Effector CD8-positive, alpha-beta T cell (primary cell): ENCODE measurements around the gene LZTR1.

Source experiments
- DNase-seq: peaks from one replicate; lab custom pipeline; 2025; lab: John Stamatoyannopoulos, UW

LZTR1 gene

DNA sequence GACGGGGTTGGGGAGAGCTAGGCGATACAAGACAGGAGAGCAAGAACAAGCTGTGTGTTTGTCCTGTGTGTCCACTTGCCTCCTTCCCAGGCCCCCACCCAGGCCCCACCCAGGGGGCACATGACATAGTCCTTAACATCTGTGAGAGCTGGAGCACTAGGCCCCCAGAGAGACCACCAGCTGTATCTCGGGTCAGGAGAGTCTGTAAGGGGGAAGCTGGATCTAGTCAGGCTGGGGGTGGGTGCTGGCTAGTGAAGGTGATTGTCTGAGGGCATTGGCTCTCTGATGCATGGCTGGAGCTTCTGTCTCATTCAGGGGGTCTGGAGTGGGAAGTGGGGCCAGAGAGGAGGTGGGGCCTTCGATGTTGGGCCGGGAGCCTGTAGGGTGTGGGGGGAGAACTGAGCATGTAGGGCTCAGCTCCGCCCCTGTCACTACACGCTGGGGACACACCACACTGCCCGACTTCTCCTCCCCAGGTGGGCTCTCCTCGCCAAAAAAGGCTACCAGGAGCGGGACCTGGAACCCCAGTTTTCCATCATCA lies 33.4 kb downstream of the LZTR1 start:
- DNase-seq, result no peak

DNA sequence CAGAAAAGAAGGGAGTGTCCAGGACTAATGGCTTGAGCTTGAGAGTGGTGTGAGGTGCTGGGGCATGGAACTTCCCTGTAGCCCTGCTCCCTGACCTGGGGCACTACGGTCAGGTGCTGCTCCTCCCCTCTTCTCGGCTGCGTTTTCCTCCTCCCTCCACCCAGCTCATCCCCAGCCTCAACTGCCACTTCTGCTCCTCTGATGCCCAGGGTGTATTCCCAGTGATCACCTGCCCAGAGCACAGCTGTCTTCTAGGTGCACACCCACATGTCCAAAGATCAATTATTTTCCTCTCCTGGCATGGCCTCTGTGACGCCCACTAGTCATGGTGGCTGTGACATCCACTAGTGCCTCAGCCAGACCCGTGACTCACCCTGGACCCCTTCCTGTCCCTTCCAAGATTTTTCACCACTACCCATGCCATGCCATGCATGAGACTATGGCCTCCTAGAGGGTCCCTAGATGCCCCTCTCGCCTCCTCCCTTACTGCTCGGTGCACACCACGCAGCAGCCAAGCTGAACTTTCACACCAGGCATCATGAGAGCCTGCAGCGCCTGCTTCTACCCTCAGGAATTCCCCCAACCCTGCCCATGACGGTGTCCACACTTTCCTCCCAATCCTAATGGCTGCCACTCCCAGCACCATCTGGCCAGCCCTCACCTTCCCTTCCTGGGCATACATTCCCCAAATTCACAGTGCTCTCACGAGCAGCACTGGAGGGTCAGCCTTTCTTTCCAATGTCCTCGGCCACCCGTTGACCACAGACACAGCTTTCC lies 34.7 kb downstream of the LZTR1 start:
- no peak for DNase-seq

DNA sequence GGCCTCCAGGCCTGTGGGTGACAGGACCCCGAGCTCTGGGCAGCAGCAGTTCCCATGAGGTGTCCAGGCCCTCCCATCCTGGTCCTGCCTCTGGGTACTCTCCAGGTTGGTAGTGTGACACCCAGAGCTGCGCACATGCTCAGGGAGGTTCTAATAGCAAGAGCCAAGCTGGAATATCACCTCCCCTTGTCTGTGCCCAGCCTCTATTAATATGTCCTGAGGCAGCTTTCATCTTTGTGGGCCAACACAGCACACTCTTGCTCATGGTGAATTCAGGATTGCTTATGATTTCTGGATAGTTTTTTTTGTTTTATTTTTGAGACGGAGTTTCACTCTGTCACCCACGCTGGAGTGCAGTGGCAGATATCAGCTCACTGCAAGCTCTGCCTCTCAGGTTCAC lies 36.2 kb downstream of the LZTR1 start:
- DNase-seq, result no peak

DNA sequence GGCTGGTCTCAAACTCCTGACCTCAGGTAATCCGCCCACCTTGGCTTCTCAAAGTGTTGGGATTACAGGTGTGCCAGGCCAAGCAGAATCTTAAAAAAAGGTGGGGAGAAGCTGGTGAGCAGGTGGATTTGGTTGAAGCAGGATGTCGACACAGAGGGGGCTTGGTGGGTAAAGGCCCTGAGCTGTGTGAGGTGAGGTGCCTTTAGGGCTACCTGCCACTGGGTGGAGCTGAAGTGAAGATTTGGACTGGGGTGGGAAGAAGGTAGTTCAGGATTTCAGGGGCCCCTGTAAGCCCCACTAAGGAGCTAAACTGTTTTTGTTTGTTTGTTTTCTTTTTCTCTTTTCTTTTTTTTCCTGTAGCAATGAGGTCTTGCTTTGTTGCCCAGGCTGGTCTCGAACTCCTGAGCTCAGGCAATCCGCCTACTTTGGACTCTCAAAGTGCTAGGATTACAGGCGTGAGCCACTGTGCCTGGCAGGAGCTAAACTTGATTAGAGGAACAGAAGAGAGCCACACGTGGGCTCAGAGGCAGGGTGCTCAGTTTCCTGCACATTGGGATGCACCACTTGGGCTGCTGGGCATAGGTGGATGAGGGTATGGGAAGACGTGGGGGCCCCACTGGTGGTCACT lies 38.8 kb downstream of the LZTR1 start:
- DNase-seq, result no peak

DNA sequence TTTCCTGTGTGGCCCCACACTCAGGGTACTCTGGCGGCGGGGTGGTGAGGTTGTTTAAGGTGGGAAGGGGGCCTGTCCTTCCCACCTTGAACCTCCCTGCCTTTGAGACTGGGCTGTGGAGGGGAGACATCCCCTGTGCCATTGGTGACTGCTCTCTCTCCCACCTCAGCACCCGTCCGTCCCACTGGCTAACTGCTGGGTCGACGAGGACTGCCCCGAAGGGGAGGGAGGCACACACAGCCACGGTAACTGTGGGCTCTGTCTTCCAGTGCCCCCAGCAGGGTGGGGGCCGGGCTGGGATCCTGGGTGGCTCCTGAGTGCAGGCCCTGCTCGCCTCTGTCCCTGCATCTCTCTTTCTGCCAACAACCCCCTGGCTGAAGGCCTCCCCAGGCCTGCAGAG lies 40.4 kb downstream of the LZTR1 start:
- DNase-seq, result no peak

DNA sequence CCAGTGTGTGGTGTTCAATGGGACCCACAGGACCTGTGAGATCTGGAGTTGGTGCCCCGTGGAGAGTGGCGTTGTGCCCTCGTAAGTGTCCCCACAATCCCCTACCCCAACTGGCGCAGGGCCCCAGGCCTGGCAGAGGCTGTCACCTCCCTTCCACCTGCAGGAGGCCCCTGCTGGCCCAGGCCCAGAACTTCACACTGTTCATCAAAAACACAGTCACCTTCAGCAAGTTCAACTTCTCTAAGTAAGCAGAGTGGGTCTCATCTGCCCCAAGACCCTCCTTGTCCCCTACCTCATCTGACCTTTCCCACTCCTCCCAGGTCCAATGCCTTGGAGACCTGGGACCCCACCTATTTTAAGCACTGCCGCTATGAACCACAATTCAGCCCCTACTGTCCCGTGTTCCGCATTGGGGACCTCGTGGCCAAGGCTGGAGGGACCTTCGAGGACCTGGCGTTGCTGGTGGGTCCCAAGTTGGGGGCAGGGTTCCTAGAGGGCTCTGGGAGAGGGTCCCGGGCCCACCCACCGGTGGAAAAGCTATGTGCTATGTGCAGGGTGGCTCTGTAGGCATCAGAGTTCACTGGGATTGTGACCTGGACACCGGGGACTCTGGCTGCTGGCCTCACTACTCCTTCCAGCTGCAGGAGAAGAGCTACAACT lies 41.0 kb downstream of the LZTR1 start:
- no peak for DNase-seq

DNA sequence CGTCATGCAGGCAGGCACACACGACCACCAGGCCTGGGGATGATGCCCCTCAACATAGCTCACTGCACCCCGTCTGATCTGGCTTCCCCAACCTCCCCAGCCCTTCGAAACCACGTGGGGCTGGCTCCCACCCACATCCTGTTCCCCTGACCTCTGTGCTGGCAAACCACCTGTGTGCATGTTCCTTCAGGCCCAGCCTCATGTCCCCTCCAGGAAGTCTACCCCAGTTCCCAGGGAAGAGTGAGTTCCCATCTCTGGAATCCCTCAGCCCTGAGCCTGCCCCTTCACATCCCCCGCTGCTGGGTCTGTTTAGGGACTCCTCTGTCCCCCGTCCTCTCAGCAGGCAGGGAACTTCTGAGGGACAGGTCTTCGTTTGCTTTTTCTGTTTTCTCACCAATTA lies 43.2 kb downstream of the LZTR1 start:
- no peak for DNase-seq

DNA sequence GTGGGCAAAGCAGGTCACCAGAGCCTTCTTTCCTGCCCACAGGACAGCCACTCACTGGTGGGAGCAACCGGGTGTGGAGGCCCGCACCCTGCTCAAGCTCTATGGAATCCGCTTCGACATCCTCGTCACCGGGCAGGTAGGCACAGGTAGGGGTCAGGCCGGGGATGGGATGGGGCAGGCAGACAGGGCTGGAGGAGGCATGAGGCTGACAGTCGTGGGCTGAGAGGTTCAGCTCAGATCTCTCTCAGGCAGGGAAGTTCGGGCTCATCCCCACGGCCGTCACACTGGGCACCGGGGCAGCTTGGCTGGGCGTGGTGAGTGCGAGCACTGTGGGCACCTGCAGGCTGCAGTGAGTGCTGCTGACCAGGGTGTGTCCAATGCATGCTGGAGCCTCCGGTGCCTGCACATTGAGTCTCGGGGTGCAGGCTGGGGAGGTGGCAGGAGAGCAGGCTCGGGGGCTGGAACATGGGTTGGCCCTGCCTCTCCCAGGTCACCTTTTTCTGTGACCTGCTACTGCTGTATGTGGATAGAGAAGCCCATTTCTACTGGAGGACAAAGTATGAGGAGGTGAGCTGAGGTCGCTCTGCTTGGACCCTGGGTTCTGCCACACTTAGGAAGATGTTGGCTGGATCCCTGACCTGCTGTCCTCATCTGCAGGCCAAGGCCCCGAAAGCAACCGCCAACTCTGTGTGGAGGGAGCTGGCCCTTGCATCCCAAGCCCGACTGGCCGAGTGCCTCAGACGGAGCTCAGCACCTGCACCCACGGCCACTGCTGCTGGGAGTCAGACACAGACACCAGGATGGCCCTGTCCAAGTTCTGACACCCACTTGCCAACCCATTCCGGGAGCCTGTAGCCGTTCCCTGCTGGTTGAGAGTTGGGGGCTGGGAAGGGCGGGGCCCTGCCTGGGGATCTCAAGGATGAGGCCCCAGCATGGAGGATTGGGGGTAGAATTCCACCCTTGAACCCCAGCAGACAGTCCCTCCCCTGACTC lies 44.0 kb downstream of the LZTR1 start:
- DNase-seq, result no peak

DNA sequence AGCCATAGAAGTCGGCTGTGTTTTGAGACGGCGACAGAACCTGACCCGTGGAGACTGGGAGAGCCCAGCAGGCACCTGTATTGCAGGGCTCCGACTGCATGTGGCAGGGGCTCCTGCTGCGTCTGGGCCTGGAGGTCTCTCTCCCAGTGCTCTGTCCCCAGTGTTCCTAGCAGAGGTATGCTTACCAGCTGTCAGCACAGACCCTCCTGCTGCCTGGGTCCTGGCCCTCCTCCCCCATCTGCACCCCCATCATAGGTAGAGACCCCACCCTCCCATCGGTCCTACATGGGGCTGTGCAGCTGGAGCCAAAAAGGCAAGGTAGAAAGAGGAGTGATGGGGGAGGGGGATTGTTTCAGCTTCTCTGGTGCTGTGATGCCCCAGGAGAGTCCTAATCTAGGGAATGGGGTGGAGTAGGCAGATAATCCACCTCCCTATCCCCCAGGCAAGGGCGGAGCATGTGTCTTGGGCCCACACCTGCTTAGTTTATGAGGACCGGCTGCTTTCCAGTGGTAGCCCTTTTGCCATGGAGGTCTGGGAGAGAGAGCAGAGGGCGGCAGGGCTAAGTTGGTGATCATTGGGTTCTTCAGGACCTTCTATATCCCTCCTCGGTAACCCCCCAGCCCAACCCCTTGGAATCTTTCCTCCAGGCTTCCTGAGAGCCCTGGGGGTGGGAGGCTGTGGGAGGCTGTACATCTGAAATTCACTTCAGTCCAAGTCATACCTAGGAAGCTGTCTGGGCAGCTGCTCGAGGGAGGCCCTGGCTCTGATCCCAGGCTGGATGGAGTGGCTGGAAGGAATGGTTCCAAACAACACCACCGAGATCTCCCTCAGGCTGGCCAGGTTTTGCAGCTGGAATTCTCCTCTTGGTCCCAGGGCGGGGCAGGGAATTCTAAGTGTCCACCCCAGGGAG lies 44.9 kb downstream of the LZTR1 start:
- DNase-seq, result no peak

DNA sequence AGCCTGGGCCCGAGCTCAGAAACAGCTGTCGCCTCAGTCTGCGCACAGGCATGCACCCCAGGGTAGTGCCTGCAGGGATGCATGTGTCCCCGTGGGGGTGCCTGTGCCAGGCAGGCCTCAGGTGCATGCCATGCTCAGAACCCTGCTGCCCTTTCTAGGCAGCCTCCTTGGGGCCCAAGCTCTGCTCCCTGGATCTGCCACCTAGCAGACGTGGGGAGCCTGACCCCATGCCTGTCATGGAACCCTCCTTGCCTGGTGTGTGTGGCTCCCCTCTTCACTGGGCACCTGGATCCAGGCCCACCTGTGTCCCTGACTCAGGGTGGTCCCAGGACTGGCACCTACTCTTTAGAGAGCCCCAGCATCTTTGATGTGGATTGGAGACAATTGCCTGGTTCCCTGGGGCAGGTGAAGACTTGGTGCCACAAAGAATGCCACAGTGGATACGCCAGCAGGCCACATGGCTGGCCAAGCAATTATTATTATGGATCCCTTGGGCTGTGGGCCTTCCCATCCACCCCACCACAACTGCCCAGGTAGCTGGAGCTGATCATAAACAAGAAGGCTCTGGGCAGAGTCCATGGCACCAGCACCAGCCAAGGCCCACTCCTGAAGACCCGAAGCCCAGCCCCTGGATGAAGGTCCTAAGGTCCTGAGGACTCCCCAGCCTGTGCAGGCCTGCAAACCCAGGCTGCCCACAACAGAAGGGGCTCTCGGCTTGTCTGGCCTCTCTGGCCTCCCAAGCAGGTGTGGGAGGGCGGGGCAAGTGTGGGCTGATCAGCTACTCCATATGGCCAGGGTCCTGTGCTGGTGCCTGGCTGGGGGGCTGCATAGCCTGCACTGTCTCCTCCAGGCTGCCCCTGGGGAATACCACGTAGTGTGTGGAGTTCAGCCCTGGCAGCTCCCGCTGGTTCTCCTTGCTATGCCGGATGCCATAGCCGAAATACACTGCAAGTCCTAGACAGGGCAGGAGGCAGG lies 46.5 kb downstream of the LZTR1 start:
- no peak for DNase-seq

DNA sequence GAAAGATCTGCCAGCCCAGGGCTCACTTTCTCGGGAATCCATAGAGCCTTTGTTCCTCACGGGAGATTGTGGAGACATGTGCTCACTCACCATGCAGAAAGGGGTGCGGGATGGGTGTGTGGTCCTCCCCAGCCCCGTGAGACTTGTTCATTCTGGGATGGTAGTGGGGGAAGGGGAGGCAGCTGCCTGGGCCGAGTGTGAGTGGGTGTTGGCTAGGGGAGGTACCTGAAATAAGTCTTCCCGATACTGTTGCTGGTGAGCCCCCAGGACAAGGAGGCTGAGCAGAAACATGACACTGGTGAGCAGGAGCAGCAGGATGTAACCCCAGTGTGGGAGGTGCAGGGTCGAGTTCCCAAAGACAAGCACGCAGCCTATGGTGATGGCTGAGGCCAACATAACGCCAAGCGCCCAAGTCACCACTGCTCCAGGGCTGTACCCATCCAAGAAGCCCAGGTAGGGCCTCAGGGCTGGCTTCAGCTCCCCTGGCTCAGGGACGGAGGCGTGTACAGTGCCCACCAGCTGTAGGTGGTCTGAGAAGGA lies 47.5 kb downstream of the LZTR1 start:
- no peak for DNase-seq

DNA sequence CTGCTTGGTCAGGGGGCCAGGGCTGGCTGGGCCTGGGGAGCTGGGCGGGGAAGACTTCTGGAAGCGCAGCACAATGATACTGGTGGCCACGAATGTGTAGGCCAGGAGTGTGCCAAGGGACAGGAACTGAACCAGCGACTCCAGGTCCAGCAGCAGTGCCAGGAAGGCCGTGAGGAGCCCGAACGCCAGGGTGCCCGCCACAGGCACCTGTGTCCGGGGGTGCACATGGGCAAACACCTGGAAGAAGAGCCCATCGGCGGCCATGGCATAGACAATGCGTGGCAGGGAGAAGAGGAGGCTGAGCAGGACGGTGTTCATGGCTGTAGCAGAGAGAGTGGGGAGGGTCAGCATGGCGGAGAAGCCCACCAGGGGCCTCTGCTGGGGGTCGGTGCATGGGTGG lies 47.9 kb downstream of the LZTR1 start:
- DNase-seq, result no peak

DNA sequence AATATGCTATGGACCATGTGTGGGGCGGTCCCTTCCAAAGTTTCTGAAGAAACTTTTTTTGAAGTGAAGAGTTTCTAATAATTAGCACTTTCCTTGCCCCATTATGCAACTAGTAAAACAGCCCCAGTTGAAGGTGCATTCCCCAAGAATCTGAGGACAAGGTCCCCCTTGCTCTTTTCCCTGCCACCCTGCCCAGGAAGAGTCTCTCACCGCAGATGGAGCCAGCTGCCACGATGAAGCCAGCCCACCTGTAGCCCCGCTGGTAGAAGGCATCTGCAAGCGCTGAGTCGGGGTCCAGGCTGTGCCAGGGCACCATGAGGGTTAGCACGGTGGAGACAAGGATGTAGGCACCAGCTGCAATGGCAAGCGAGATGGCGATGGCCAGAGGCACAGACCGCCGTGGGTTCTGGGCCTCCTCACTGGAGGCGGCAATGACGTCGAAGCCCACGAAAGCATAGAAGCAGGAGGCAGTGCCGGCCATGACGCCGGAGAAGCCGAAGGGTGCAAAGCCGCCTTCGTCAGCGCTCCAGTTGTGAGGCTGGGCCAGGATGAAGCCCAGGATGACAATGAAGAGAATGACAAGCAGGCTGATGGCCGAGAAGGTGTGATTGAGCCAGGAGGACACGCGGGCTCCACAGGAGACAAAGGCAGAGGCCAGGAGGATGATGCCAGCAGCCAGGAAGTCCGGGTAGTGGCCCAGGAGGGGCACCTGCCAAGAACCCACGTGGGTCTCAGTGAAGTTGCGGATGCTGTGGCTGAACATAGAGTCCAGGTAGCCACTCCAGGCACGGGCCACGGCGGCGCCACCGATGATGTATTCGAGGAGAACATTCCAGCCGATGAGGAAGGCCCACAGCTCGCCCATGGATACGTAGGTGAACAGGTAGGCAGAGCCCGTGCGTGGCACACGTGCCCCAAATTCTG lies 48.8 kb downstream of the LZTR1 start:
- no peak for DNase-seq

DNA sequence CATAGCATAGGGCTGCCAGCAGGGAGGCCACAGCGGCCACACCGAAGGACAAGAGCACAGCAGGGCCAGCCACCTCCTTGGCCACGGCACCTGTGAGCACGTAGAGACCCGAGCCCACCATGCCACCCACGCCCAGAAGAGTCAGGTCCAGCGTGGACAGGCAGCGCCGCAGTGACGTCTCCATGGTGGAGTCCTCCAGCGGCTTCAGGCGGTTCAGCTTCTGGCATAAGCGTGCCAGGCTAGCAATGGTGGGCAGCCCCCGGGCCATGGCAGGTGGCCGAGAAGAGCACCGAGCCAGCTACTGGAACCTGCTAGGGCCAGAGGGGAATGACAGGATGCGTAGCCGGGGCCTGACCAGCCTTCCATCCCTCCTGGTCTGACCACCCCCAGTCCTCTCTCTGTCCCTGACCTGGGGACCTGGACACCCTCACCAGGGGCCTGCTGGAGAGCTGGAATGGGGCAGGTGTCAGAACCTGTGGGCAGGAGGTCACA lies 49.5 kb downstream of the LZTR1 start:
- DNase-seq, result no peak

DNA sequence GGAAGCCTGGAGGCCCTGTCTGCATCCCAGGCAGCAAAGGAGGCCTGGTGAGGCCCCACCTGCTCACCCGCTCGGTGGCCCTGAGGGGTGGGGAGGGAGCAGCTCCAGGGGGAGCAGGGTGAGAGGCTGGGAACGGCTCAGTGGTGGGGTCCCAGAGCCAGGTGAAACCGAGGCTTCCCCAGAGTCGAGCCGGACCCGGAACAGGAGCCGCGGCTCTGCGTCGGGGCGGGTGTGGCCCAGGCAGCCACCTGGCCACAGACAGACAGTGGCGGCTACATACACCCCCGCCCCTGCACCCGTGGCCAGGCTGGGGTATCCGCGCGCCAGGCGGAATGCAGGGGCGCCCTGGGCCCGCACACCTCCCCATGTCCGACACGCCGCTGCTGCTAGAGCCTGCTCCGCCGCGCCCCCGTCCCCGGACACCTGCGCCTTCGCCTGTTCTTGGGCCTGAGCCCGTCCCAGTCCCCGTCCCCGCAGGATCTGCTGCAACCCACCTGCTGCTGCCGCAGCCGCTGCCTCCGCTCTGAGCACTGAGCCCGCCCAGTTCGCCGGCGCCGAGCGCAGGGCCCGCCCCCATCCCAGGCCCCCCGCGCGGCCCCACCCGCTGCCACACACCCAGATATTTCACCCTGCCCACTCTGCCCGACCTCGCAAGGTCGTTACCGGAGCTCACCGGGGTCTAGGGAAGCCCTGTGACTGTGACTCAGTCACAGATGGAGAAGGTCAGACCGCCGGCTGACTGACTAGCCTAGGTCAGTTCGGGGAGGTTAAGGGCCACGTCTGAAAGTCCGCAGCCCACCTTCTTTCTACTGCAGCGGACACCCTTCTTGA lies 50.2 kb downstream of the LZTR1 start, which contains the start of gene SLC7A4:
Gene SLC7A4 (minus strand): TSS at position 525 of the 831 bp plus-strand sequence. CDS start 749 bp downstream, outside the sequence.
- no peak for DNase-seq

DNA sequence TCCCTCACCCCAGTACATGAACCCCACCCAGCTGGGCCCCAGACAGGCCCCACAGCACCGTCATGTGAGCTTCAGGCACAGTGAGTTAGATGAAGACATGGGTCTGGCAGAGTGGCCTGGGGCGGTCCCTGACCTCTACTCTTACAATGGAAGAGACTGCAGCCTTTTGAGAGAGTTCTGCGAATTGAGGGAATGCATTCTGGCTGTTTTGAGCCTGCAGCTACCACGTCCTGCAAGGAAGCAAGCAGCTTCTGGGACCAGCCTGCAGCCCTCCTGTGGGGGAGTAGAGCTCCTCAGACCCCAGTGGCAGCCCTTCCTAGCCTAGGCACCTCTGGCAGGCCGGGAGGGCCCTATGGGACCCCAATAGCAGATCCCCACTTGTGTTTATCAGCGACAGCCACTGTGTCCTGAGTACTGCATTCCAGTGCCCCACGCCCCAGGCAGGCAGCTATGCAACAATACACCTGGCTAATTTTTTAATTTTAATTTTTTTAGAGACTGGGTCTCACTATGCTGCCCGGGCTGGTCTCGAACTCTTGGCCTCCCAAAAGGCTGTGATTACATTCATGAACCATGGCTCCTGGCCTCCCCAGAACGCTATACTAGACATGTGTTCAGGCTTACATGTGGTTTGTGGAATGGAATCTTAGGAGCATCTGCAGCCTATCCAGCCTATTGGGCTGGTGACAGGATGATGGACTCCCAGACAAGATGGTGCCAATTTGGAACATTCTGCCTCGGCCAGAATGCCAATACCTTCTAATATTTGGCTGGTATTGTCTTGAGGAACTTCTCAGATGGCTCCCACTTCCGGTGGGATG lies 51.0 kb downstream of the LZTR1 start:
- no peak for DNase-seq
